NCI-H460 (cell line): ENCODE measurements around the gene SEMG1. TPM values are rescaled to one million over a fixed set of nuclear protein-coding genes. Genes with fewer than 3 reads are reported as not detected.

Experiments used
- total RNA-seq: library from RNA; depleted of rRNA; stranded (reverse); fragments of >200 nt; shearing (Covaris generic); gene quantifications from 2 replicates; pipeline ENCODE4 v1.2.3, GENCODE V29; 2014; rRNA removed

The SEMG1 gene
- total RNA-seq, 1 experiment from 2014 or later: not detected

Other genes with a start within 250 kb of the SEMG1 start
- 52.9 and 58.0 TPM in 2 replicates for gene TOMM34, start 246.6 kb upstream of the SEMG1 start, total RNA-seq
- 32.2 and 42.4 TPM in 2 replicates for gene STK4, start 240.5 kb upstream of the SEMG1 start, total RNA-seq
- gene KCNS1, start 105.9 kb upstream of the SEMG1 start, total RNA-seq: not detected in 2 replicates
- not detected in 2 replicates for gene WFDC5, start 91.9 kb upstream of the SEMG1 start, total RNA-seq
- gene WFDC12, start 82.6 kb upstream of the SEMG1 start, total RNA-seq: not detected in 2 replicates
- gene PI3, start 32.1 kb upstream of the SEMG1 start, total RNA-seq: not detected in 2 replicates
- gene SEMG2, start 14.3 kb downstream of the SEMG1 start, total RNA-seq: not detected in 2 replicates
- 38.4 and 43.0 TPM in 2 replicates for gene SLPI, start 47.5 kb downstream of the SEMG1 start, total RNA-seq
- not detected in 2 replicates for gene RBPJL, start 99.8 kb downstream of the SEMG1 start, total RNA-seq
- gene MATN4, start 101.3 kb downstream of the SEMG1 start, total RNA-seq: not detected in 2 replicates
- 12.7 and 14.7 TPM in 2 replicates for gene SDC4, start 141.4 kb downstream of the SEMG1 start, total RNA-seq
- gene SYS1, start 156.1 kb downstream of the SEMG1 start, total RNA-seq: 36.4 and 38.0 TPM in 2 replicates
- not detected in 2 replicates for gene TP53TG5, start 171.3 kb downstream of the SEMG1 start, total RNA-seq
- gene DBNDD2, start 201.3 kb downstream of the SEMG1 start, total RNA-seq: 16.6 and 17.4 TPM in 2 replicates
- 145 and 150 TPM in 2 replicates for gene PIGT, start 209.1 kb downstream of the SEMG1 start, total RNA-seq